Liver (tissue), 9 donors: ENCODE results near the gene SLC9A6. TPM values are rescaled to one million over a fixed set of nuclear protein-coding genes. Genes with fewer than 3 reads are reported as not detected.

Experiments
- DNase-seq: peaks from one replicate; pipeline ENCODE4 v3.0.0-alpha.2; 2017; ENCODE audit warnings: low spot score
- H3K27ac ChIP-seq, 2 donors: one replicate each; pipeline ENCODE4 v1.7.0; 2013; ENCODE audit warnings: inconsistent platforms in 2 of 2, low read length in 2 of 2, control low read depth in 1 of 2, low read depth in 1 of 2, mild to moderate bottlenecking in 1 of 2
- H3K27me3 ChIP-seq, 4 donors: one replicate each; pipeline versions ENCODE4 v1.6.1 to v1.7.0; 2013; ENCODE audit warnings: low read length in 3 of 4, inconsistent platforms in 1 of 4, mild to moderate bottlenecking in 1 of 4, moderate library complexity in 1 of 4; ENCODE audit not compliant: control insufficient read depth in 4 of 4, insufficient read depth in 4 of 4
- H3K36me3 ChIP-seq, 4 donors: one replicate each; pipeline versions ENCODE4 v1.6.1 to v1.7.0; 2013; ENCODE audit warnings: low read length in 3 of 4, mild to moderate bottlenecking in 3 of 4, low read depth in 1 of 4, moderate library complexity in 1 of 4; ENCODE audit not compliant: control insufficient read depth in 4 of 4, insufficient read depth in 3 of 4
- H3K4me1 ChIP-seq, 4 donors: one replicate each; pipeline versions ENCODE4 v1.6.1 to v1.7.0; 2013; ENCODE audit warnings: low read length in 3 of 4, mild to moderate bottlenecking in 3 of 4, moderate library complexity in 1 of 4; ENCODE audit not compliant: control insufficient read depth in 4 of 4, insufficient read depth in 4 of 4
- H3K4me3 ChIP-seq, 3 donors: one replicate each; pipeline versions ENCODE4 v1.6.1 to v1.7.0; 2013; ENCODE audit warnings: low read length in 3 of 3, control low read depth in 1 of 3, low read depth in 1 of 3, mild to moderate bottlenecking in 1 of 3
- H3K9ac ChIP-seq, 2 donors: one replicate each; pipeline ENCODE4 v1.7.0; 2013; ENCODE audit warnings: low read length in 2 of 2, mild to moderate bottlenecking in 2 of 2, moderate library complexity in 2 of 2, control low read depth in 1 of 2, low read depth in 1 of 2
- H3K9me3 ChIP-seq, 4 donors: one replicate each; pipeline versions ENCODE4 v1.6.1 to v1.7.0; 2013; ENCODE audit warnings: low read length in 3 of 4; ENCODE audit not compliant: control insufficient read depth in 4 of 4
- ATF3 ChIP-seq: IDR thresholded peaks from 2 replicates; pipeline ENCODE4 v1.6.1; 2016; ENCODE audit warnings: antibody characterized with exemption
- FOXA1 ChIP-seq: IDR thresholded peaks from 2 replicates; pipeline ENCODE4 v1.6.1; 2016; ENCODE audit warnings: antibody characterized with exemption
- FOXA2 ChIP-seq: IDR thresholded peaks from 2 replicates; pipeline ENCODE4 v1.6.1; 2016; ENCODE audit warnings: antibody characterized with exemption
- HNF4G ChIP-seq: IDR thresholded peaks from 2 replicates; pipeline ENCODE4 v1.6.1; 2016; ENCODE audit warnings: antibody characterized with exemption
- MAX ChIP-seq: IDR thresholded peaks from 2 replicates; pipeline ENCODE4 v1.6.1; 2016; ENCODE audit warnings: antibody characterized with exemption
- NR2F2 ChIP-seq: IDR thresholded peaks from 2 replicates; pipeline ENCODE4 v1.6.1; 2016; ENCODE audit warnings: antibody characterized with exemption
- RAD21 ChIP-seq, 2 donors: IDR thresholded peaks; 2 replicates each; pipeline ENCODE4 v1.6.1; 2016; ENCODE audit warnings: antibody characterized with exemption in 2 of 2, mild to moderate bottlenecking in 2 of 2
- RXRA ChIP-seq, 2 donors: IDR thresholded peaks; 2 replicates each; pipeline ENCODE4 v1.6.1; 2017 to 2018; ENCODE audit warnings: antibody characterized with exemption in 2 of 2, mild to moderate bottlenecking in 1 of 2
- SP1 ChIP-seq: IDR thresholded peaks from 2 replicates; pipeline ENCODE4 v1.6.1; 2018; ENCODE audit warnings: antibody characterized with exemption, mild to moderate bottlenecking
- TAF1 ChIP-seq: conservative IDR thresholded peaks from 2 replicates; pipeline ENCODE4 v1.6.1; 2016; ENCODE audit warnings: antibody characterized with exemption, mild to moderate bottlenecking
- YY1 ChIP-seq: IDR thresholded peaks from 2 replicates; pipeline ENCODE4 v1.6.1; 2016; ENCODE audit warnings: antibody characterized with exemption, mild to moderate bottlenecking
- ZBTB33 ChIP-seq: IDR thresholded peaks from 2 replicates; pipeline ENCODE4 v1.6.1; 2016; ENCODE audit warnings: antibody characterized with exemption
- WGBS: extraction: QIAGEN DNeasy Blood & Tissue Kit; methylation state at CpG from one replicate; pipeline ENCODE4 v1.1.7; 2013; 5-methylcytosine and 5-hydroxymethylcytosine counted together
- polyA plus RNA-seq, 2 donors: library from polyadenylated mRNA; stranded (reverse) in 1 of 2; unstranded in 1 of 2; fragments of 200-250 nt in 1 of 2; fragments of >200 nt in 1 of 2; fragmentation: Nextera tagmentation in 1 of 2; extraction: Ambion mirVana in 1 of 2; gene quantifications; one replicate each; pipeline versions ENCODE4 v1.2.1 to v1.2.3, GENCODE V29; 2013 to 2015
- total RNA-seq, 2 donors: library from RNA; depleted of rRNA; stranded (reverse); fragments of >200 nt; gene quantifications; one replicate each; pipeline ENCODE4 v1.2.3, GENCODE V29; 2014
- donor health status: healthy.
- donor health status: healthy.
- donor health status: healthy.
- donor health status: healthy.
- donor health status: healthy.

SLC9A6 gene
- total and polyA plus RNA-seq, 4 donors: 2.1 to 8.8 (median 5.6) TPM

DNA sequence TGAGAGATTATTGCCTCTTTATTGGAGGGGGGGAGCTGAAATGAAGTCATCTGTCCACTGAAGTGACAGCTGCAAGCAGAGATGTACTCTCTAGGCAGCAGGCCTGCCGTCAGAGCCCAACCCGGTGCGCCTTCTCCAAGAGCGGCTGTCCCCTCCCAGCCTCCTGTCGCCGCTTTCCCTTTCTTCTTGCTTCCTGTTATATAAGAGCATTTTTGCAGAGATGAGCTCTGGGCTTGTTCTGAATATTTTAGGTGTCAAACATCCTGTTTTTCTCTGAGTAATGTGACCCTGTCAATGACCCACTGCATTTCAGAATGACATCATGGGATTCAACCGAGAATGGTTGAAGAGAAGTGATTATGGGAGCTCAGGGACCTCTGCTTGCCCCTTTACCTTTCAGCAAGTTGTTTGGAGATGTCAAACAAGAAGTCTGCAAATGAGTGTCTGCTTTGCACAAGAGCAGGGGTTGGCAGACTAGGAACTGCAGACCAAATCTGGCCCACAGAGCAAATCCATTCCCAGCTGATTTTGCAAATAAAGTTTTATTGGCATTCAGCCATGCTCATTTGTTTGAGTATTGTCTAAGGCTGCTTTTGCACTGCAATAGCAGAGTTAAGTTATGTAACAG lies 79.9 kb downstream of the SLC9A6 start:
- DNase-seq: no peak
- no peaks in the 10 kb centered on the region for H3K36me3 ChIP-seq
- no peak overlapping the region for H3K9ac ChIP-seq
- 48% methylated on average over 7 of the region's 7 CpGs for WGBS
- H3K4me3 ChIP-seq: no peak overlapping the region
- TF ChIP-seq YY1: no peak
- no peak for TF ChIP-seq HNF4G
- no peak for TF ChIP-seq FOXA2
- TF ChIP-seq RAD21 (IDR thresholded peaks at IDR 0.05): no peak
- no peak for TF ChIP-seq FOXA1
- TF ChIP-seq ATF3: peak; percentile 13
- H3K9me3 ChIP-seq: no peaks in the 10 kb centered on the region
- H3K27me3 ChIP-seq: peaks cover 0 to 2% (median 0%) of the 10 kb centered on the region in 4 donors
- peaks cover 0 to 3% (median 0%) of the 10 kb centered on the region in 4 donors for H3K4me1 ChIP-seq
- H3K27ac ChIP-seq: peak overlapping the region; percentile 12 to 26

DNA sequence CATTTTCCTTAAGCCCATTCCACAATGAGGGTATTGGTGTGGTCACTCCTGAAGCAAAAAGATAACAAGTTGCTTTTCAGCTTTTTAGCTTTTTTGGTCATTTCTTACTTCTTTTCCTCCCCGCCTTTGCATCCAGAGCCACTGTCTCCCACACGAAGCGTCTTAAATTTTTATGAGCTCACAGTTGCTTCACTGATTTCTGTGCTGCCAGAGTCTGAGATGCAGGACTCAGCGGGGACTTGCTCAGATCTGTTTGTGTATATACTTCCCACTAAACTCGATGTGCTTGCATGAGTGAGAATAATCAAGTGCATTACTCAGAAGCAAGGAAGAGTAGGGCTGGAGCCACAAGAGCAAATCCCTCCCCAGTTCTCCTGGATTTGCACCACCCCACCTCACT lies 81.9 kb downstream of the SLC9A6 start:
- Histone ChIP-seq H3K36me3 (no peaks in the 10 kb centered on the region), H3K4me1 (peaks cover 0 to 3% (median 0%) of the 10 kb centered on the region in 4 donors), H3K9ac (no peak overlapping the region), H3K9me3 (no peaks in the 10 kb centered on the region), H3K27me3 (peaks cover 0 to 2% (median 0%) of the 10 kb centered on the region in 4 donors), H3K27ac (no peak overlapping the region), H3K4me3 (no peak overlapping the region)
- TF ChIP-seq NR2F2: no peak
- WGBS: 90% methylated on average over 5 of the region's 5 CpGs
- DNase-seq: no peak

GRCh38 chrX:136067966-136068365 lies 82.7 kb downstream of the SLC9A6 start:
- 63% methylated on average over 7 of the region's 7 CpGs for WGBS
- TF ChIP-seq TAF1: no peak
- no peak for DNase-seq

DNA sequence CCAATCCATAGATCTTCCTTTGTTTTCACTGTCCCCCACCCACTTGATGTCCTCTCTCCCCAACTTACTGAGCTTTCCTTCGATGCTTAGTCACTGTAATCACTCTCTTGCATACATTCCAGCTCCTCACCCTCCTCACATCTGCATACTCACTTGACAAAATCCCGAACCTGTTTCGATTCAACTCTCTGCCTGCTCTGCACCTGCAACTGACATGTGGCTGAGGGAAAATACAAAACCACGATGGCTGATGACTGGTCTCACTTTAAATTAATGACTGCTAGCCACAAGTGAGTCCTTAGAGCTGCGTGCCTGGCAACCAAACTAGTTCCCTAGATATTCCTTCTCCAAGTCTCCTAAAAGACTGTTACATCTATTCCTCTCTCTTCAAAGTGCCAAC lies 91.7 kb downstream of the SLC9A6 start:
- 61% methylated on average over 5 of the region's 5 CpGs for WGBS
- no peak overlapping the region for H3K9ac ChIP-seq
- TF ChIP-seq ZBTB33 (no peak), NR2F2 (no peak), SP1 (no peak), RXRA (IDR thresholded peaks at IDR 0.05) (no peak), RAD21 (IDR thresholded peaks at IDR 0.05) (no peak), ATF3 (no peak), TAF1 (no peak), HNF4G (no peak), MAX (no peak)

More at GRCh38 chrX:136067966-136068365, 82.7 kb downstream of the SLC9A6 start:
- no peaks in the 10 kb centered on the region for H3K9me3 ChIP-seq
- H3K27ac ChIP-seq: no peak overlapping the region
- peaks cover 0 to 2% (median 0%) of the 10 kb centered on the region in 4 donors for H3K27me3 ChIP-seq
- no peak overlapping the region for H3K4me3 ChIP-seq
- no peak overlapping the region for H3K9ac ChIP-seq
- peaks cover 0 to 3% (median 0%) of the 10 kb centered on the region in 4 donors for H3K4me1 ChIP-seq
- H3K36me3 ChIP-seq: no peaks in the 10 kb centered on the region

More for the DNA sequence above, 91.7 kb downstream of the SLC9A6 start:
- no peaks in the 10 kb centered on the region for H3K9me3 ChIP-seq
- H3K36me3 ChIP-seq: no peaks in the 10 kb centered on the region
- DNase-seq: no peak
- H3K27me3 ChIP-seq: peaks cover 0 to 2% (median 0%) of the 10 kb centered on the region in 4 donors
- H3K27ac ChIP-seq: no peak overlapping the region
- H3K4me3 ChIP-seq: no peak overlapping the region
- H3K4me1 ChIP-seq: no peaks in the 10 kb centered on the region
